A673 (cell line): ENCODE data around the gene ALG8. TPM values are rescaled to one million over a fixed set of nuclear protein-coding genes. Genes with fewer than 3 reads are reported as not detected.

Source experiments
- BruUV-seq: library from RNA; stranded (reverse); fragments of 400-500 nt; replicated peaks from 2 replicates; lab custom pipeline; 2021; lab: Mats Ljungman, UMichigan
- CTCF ChIA-PET: fragments of 300-600 bp; sonication (Branson Sonifier 250); formaldehyde crosslinking; loops from one replicate; lab custom pipeline; 2022; ENCODE audit warnings: antibody characterized with exemption; lab: Charles Lee
- POLR2A ChIA-PET: fragments of 300-600 bp; sonication (Branson Sonifier 250); formaldehyde crosslinking; loops from one replicate; lab custom pipeline; 2022; ENCODE audit warnings: antibody characterized with exemption; ENCODE audit not compliant: low non-redundant PET; lab: Charles Lee
- DNase-seq: peaks from one replicate; pipeline ENCODE4 v3.0.0-alpha.2; 2015; ENCODE audit warnings: low spot score
- H3K27ac ChIP-seq: fragments of 200-600 bp; sonication (generic); 2 replicates; pipeline ENCODE4 v1.5.1; 2016; ENCODE audit warnings: mixed run types, low read depth, mild to moderate bottlenecking, mixed read lengths, antibody characterized with exemption, low read length; ENCODE audit not compliant: poor library complexity, severe bottlenecking
- H3K27me3 ChIP-seq: fragments of 200-600 bp; sonication (generic); replicated peaks from 2 replicates; pipeline ENCODE4 v1.6.1; 2017; ENCODE audit warnings: mixed run types, low read depth, mild to moderate bottlenecking, mixed read lengths, antibody characterized with exemption, low read length; ENCODE audit not compliant: insufficient read depth, poor library complexity
- H3K36me3 ChIP-seq: fragments of 200-600 bp; sonication (generic); 2 replicates; pipeline ENCODE4 v1.6.1; 2016; ENCODE audit warnings: mixed run types, mild to moderate bottlenecking, mixed read lengths, antibody characterized with exemption, low read length; ENCODE audit not compliant: insufficient read depth, poor library complexity, severe bottlenecking
- H3K4me1 ChIP-seq: fragments of 200-600 bp; sonication (generic); 2 replicates; pipeline ENCODE4 v1.6.1; 2017; ENCODE audit warnings: mixed run types, mild to moderate bottlenecking, mixed read lengths, antibody characterized with exemption, low read length; ENCODE audit not compliant: insufficient read depth, poor library complexity, severe bottlenecking
- H3K4me3 ChIP-seq: fragments of 200-600 bp; sonication (generic); 2 replicates; pipeline ENCODE4 v1.5.1; 2016; ENCODE audit warnings: low read depth, mixed run types, mild to moderate bottlenecking, mixed read lengths, low read length; ENCODE audit not compliant: poor library complexity, severe bottlenecking
- H3K9me3 ChIP-seq: fragments of 200-600 bp; sonication (generic); 2 replicates; pipeline ENCODE4 v1.6.1; 2016; ENCODE audit warnings: mixed run types, low read depth, mild to moderate bottlenecking, mixed read lengths, antibody characterized with exemption, low read length; ENCODE audit not compliant: poor library complexity, severe bottlenecking
- CTCF ChIP-seq: fragments of 300-800, 200-600 bp; sonication (generic); conservative IDR thresholded peaks from 2 replicates; pipeline ENCODE4 v1.5.1; 2017; ENCODE audit warnings: low read depth, mild to moderate bottlenecking, antibody characterized with exemption, low read length, moderate library complexity, mixed read lengths
- EZH2 ChIP-seq: fragments of 200-600 bp; sonication (generic); IDR thresholded peaks from 2 replicates; pipeline ENCODE4 v1.6.1; 2017; ENCODE audit warnings: borderline replicate concordance, low read depth, mild to moderate bottlenecking, mixed read lengths, antibody characterized with exemption, low read length; ENCODE audit not compliant: poor library complexity, severe bottlenecking
- intact Hi-C: fragments of 100-400 bp; cut with micrococcal nuclease; formaldehyde crosslinking; loops from one replicate; pipeline ENCODE4 v1.10.0; 2022; ENCODE audit not compliant: unreplicated experiment
- total RNA-seq: library from RNA; stranded (reverse); gene quantifications from 2 replicates; pipeline ENCODE4 v1.2.3, GENCODE V29; 2021

Gene ALG8
- total RNA-seq, 1 experiment from 2014 or later: 131 TPM

GRCh38 chr11:78160557-78160956 is 21.1 kb upstream of the ALG8 start:
- no peaks in the 10 kb centered on the region for H3K27me3 ChIP-seq
- no TSS peak for BruUV-seq
- ChIA-PET CTCF (no interaction called here), POLR2A (interaction anchor here (0.6 kb wide), 1 partner anchor 73 kb away, joined by 4 read pairs; no protein-coding TSS in a partner anchor)
- DNase-seq: no peak
- TF ChIP-seq EZH2: no peak
- no peak for TF ChIP-seq CTCF
- no peaks in the 10 kb centered on the region for H3K9me3 ChIP-seq
- intact Hi-C loops: no loop called here
- no peak overlapping the region for H3K4me3 ChIP-seq
- no peak overlapping the region for H3K27ac ChIP-seq
- no peaks in the 10 kb centered on the region for H3K4me1 ChIP-seq
- H3K36me3 ChIP-seq: no peaks in the 10 kb centered on the region

- POLR2A ChIA-PET: no interaction called here
- CTCF ChIA-PET: no interaction called here
Observed at GRCh38 chr11:78158987-78159652, 19.7 kb upstream of the ALG8 start.

GRCh38 chr11:78156127-78156844 is 16.9 kb upstream of the ALG8 start:
- TF ChIP-seq EZH2 (no peak), CTCF (no peak)
- Histone ChIP-seq H3K27me3 (no peaks in the 10 kb centered on the region), H3K4me1 (no peaks in the 10 kb centered on the region), H3K36me3 (no peaks in the 10 kb centered on the region), H3K27ac (no peak overlapping the region), H3K9me3 (no peaks in the 10 kb centered on the region), H3K4me3 (no peak overlapping the region)
- intact Hi-C loops: no loop called here
- POLR2A ChIA-PET: no interaction called here
- CTCF ChIA-PET: no interaction called here
- DNase-seq: no peak
- no TSS peak for BruUV-seq

More at GRCh38 chr11:78158987-78159652, 19.7 kb upstream of the ALG8 start:
- TF ChIP-seq EZH2 (no peak), CTCF (no peak)
- H3K27me3 ChIP-seq: no peaks in the 10 kb centered on the region
- BruUV-seq: no TSS peak
- no peak for DNase-seq
- no peaks in the 10 kb centered on the region for H3K4me1 ChIP-seq
- no peaks in the 10 kb centered on the region for H3K36me3 ChIP-seq
- intact Hi-C loops: no loop called here
- H3K9me3 ChIP-seq: no peaks in the 10 kb centered on the region
- H3K27ac ChIP-seq: no peak overlapping the region
- no peak overlapping the region for H3K4me3 ChIP-seq
